Measurements from ENCODE around the gene GLIPR1L2.

DNA sequence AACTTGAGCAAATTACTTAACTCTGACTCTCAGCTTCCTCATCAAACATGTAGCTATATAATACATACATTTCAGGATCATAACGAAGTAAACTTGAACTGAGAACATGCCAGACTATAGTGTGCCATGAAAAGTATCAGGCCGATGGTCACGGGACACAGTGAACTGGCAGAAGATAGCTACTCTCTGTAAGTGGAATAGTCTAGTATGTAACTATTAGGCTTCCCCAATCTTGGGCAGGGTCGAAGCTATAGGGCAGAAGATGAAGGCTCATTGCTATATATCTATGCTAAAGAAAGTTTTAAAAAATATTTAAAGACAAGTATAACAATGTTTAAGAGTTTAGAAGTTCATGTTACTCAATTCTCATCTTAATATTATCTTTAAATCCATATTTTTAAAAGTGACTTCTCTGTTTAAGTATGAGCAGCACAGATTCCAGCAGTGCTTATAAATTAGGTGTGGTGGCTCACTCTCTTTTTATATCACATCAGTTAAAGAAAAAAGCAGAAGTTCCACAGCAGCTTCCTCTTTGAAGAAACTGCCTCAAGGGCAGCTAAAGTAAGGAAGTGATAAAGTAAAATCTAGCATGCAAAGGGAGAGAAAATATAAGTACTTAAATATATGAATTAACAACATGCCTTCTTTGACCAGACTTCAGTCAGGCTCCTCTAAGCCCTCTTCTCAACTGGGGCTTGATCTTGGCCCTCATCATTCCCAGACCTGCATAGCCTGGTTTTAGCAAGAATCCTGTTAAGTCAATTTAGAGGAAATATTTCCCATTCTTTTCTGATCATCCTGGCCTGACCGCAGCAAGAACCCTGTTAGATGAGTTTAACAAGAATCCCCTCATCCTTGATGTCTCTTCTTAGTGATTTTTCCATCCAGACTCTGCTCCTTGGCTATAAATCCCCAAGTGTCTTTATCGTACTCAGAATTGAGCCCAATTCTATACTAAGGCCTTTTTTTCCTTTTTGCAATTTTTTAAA lies 81.3 kb downstream of the GLIPR1L2 start:
- TF ChIP-seq, protein P1, sequence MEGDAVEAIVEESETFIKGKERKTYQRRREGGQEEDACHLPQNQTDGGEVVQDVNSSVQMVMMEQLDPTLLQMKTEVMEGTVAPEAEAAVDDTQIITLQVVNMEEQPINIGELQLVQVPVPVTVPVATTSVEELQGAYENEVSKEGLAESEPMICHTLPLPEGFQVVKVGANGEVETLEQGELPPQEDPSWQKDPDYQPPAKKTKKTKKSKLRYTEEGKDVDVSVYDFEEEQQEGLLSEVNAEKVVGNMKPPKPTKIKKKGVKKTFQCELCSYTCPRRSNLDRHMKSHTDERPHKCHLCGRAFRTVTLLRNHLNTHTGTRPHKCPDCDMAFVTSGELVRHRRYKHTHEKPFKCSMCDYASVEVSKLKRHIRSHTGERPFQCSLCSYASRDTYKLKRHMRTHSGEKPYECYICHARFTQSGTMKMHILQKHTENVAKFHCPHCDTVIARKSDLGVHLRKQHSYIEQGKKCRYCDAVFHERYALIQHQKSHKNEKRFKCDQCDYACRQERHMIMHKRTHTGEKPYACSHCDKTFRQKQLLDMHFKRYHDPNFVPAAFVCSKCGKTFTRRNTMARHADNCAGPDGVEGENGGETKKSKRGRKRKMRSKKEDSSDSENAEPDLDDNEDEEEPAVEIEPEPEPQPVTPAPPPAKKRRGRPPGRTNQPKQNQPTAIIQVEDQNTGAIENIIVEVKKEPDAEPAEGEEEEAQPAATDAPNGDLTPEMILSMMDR (IDR thresholded peaks at IDR 0.05): no peak
- TF ChIP-seq POLR2A (IDR thresholded peaks at IDR 0.05): no peak

Measured in ovary (tissue), 3 donors.